GM21576 (cell line): ENCODE measurements around the gene SLC50A1.
"Not testable (repeated sequence)": the region's sequence is repeated elsewhere in the genome, so short reads cannot be mapped to it uniquely, and the experiment has no call there.

ENCODE experiments used
- ATAC-seq: cut with Tn5 transposase; IDR thresholded peaks from one replicate; pipeline ENCODE4 v1.9.1; 2021; ENCODE audit warnings: mild to moderate bottlenecking, moderate library complexity; ENCODE audit not compliant: unreplicated experiment

SLC50A1 gene

DNA sequence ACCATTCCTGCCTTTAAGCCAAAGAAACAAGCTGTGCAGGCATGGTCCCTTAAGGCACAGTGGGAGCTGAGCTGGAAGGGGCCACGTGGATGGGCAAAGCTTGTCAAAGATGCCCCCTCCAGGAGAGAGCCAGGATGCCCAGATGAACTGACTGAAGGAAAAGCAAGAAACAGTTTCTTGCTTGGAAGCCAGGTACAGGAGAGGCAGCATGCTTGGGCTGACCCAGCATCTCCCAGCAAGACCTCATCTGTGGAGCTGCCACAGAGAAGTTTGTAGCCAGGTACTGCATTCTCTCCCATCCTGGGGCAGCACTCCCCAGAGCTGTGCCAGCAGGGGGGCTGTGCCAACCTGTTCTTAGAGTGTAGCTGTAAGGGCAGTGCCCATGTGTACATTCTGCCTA, 1.3 kb upstream of the SLC50A1 start:
- no peak for ATAC-seq

DNA sequence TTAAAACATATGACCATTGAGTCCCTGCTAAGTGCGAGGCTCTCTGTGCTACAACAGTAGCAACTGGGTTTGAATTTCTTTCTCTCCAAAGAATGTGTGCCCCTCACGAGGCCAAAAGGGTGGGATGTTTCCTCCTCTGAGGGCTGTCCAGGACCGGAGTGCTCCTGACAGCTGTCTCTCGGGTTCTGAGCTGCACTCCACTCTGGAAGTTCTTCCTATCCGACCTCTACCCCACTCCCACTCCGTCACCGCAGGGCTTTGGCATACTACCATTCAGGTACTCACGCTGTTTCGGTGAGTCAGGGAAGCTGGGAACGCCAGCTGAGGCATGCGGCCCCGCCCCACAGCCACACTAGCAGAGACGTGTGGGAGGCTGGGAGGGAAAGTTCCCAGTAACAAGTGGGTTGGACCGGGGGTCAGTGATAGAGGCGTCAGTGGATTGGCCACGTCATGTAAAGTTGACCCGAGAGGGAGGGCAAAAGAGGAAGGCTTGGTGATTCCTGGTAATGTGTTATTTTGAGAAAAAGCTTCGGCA, 705 bp upstream of the SLC50A1 start:
- no peak for ATAC-seq

DNA sequence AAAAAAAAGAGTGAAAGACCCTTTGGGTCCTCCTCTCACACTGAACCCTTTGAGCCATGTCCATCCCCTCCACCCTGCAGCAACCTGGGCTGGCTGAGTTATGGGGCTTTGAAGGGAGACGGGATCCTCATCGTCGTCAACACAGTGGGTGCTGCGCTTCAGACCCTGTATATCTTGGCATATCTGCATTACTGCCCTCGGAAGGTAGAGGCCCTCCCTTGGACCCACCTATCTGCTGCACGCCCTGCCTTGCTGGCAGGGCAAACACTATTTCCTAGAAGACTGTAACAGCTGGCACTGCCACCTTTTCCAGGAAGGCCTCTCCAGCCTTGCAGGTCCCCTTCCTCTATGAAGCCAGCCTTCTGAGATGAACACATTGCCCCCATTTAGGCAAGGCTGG, 1.1 kb downstream of the SLC50A1 start:
- no peak for ATAC-seq

DNA sequence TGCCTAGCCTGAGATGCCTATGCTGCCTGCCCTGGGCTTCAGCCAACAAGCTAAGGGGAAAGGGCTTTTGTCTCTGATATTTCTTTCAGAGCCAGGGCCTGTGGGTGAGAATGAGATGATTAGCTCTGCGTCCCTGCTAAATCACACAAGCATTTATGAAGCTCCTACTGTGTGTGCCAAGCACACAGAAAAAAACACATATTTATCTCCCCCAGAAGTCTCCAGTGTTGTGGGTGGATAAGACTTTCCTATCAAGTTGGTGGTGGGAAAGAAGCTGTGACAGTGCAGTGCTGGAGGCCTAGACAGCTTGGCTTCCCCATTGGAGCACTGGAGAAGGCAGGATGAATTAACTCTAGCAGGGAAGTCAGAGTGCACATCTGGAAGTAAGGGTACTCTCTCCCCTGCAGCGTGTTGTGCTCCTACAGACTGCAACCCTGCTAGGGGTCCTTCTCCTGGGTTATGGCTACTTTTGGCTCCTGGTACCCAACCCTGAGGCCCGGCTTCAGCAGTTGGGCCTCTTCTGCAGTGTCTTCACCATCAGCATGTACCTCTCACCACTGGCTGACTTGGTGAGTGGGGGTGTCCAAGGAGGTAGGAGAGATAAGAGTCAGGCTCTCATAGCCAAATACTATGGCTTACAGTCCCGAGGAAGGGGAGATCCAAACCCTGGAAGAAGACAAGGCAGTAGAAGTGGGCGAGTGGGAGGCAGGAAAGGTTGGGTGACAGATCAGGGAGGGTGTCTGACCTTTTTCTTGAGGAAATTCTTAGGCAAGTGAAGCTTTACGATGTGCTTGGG, 1.7 kb downstream of the SLC50A1 start:
- no peak for ATAC-seq

DNA sequence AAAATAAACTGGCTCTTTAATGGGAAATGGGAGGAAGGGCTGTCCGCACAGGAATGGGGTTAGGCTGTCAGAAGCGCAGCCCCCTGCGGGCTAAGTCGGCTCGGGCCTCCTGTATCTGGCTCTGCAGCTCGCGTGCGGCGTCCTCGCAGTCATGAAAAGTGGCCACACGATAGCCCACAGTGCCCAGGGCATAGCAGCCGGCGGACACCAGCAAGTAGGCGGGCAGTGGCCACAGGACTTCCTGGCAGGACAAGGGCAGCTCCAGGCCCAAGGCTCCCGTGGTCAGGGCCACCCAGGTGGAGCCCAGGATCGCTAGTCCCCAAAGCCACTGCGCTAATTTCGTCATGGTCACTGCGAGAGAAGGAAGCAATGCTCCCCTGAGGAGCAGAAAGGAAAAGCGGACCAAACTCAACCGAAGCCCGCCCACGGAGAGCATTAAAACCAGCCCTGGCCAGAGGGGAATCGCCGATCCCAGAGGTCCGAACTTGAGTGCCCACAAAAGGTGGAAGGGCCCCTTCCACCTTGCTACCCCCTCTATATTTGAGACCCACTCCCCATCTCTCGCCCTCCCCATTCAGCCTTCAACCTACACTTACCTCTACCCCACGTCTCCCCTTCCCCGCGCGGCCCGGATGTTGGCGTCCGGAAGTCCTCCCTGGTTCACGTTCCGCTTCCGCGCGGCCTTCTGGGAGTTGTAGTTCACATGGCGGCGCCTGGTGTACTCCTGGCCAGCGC, 4.4 kb downstream of the SLC50A1 start, which contains the start of gene DPM3:
TSS of gene DPM3 (minus strand) at position 637 of the 735 bp plus-strand sequence. CDS start at position 346, 291 bp downstream.
- peak; percentile 63 for ATAC-seq

DNA sequence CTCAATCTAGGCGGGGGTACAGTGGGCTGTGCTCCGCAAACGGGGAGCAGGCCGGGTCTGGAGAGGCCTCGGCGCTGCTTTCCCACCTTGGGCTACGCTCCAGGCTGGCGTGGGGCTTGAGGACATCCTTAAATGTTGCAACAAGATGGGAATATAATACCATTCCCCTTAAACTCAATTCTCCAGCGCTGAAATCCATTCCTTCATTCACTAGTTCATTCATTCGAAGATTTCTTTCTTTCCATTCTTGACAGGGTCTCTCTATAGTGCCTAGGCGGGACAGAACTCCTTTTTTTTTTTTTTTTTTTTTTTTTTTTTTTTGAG, 4.9 kb downstream of the SLC50A1 start:
- no peak for ATAC-seq

DNA sequence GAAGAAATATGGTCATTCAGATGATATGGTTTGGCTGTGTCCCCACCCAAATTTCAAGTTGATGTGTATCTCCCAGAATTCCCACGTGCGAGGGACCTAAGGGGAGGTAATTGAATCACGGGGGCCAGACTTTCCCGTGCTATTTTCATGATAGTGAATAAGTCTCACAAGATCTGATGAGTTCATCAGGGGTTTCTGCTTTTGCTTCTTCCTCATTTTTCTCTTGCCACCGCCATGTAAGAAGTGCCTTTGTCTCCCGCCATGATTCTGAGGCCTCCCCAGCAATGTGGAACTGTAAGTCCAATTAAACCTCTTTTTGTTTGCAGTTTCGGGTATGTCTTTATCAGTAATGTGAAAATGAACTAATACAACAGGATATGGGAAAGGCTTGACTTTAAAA, 6.1 kb downstream of the SLC50A1 start:
- ATAC-seq = no peak

DNA sequence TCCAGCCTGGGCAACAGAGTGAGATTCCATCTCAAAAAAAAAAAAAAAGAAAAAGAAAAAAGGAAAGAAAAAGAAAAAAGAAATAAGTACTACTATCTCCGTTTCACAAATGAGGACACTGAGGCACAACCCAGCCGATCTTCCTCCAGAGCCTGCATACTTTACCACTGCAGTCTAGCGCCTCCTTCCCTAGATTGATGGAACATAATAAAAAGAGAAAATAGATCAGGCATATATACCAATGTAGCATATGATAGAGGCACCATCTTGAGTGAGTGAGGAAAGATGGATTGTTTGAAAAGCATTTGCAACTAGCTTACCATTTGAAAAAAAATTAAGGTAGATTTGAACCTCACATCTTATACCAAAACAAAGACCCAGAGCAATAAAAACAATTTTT, 9.8 kb downstream of the SLC50A1 start:
- no peak for ATAC-seq

DNA sequence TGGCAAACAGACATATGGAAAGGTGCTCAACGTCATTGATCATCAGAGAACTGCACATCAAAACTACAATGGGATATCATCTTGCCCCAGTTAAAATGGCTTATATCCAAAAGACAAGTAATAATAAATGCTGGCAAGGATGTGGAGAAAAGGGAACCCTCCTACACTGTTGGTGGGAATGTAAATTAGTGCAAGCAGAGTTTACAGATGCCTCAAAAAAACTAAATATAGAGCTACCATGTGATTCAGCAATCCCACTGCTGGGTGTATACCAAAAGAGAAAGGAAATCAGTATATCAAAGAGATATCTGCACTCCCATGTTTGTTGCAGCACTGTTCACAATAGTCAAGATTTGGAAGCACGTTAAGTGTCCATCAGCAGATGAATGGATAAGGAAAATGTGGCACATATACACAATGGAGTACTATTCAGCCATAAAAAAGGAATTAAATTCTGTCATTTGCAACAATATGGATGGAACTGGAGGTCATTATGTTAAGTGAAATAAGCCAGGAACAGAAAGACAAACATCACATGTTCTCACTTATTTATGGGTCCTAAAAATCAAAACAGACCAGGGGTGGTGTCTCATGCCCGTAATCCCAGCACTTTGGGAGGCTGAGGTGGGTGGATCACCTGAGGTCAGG, 20.5 kb downstream of the SLC50A1 start:
- ATAC-seq = not testable (repeated sequence)

DNA sequence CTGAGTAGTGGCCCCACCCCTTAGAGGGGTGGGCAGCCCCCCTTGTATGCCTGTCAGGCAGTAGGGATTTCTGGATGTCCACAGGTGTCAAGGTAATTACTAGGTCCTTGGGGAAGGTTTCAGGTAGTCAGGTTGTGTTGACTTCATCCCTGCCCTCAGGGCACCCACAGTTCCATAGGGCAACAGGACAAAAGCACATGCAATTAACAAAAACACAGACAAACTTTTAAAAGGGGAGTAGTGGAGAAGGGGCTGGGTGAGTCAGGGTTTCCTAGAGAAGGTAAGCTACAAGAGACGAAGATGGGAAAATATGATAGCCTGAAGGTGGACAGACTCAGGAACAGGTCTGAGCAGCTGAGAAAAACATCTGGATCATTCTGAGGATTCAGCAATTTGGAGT, 23.3 kb downstream of the SLC50A1 start:
- no peak for ATAC-seq

DNA sequence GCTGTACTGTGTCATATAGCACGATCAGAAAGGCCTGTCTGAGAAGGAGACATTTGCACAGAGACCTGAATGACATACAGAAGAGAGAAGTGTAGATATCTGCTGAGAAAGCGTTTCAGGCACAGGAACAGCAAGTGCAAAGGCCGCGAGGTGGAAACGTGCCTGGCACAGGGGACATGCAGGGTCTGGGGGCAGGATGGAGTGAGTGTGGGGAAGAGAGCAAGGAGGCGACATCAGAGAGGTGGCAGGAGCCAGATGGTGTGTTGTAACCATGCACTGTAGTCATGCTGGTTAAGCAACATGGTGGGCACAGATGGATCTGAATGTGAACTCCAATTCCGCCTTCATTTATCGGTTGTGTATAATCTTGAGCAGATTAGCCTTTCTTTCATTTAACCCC, 24.5 kb downstream of the SLC50A1 start:
- no peak for ATAC-seq

DNA sequence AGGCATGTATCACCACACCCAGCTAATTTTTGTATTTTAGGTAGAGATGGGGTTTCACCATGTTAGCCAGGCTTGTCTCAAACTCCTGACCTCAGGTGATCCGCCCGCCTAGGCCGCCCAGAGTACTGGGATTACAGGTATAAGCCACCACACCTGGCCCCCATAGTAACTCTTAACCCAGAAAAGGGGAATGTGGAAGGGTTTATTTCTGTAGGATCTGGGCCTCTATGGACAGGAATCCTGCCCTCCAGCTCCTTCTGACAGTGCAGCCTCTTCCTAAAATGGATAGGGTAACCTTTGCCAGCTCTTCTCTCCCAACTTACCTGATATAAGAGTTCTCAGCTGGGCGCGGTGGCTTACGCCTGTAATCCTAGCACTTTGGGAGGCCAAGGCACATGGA, 27.0 kb downstream of the SLC50A1 start:
- not testable (repeated sequence) for ATAC-seq

DNA sequence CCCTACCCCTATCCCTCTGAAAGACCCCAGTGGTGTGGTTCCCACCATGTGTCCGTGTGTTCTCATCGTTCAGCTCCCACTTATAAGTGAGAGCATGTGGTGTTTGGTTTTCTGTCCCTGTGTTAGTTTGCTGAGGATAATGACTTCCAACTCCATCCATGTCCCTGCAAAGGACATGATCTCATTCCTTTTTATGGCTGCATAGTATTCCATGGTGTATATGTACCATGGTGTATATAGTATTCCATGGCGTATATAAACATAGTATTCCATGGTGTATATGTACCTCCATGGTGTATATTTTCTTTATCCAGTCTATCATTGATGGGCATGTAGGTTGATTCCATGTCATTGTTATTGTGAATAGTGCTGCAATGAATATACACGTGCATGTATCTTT, 28.1 kb downstream of the SLC50A1 start:
- not testable (repeated sequence) for ATAC-seq

DNA sequence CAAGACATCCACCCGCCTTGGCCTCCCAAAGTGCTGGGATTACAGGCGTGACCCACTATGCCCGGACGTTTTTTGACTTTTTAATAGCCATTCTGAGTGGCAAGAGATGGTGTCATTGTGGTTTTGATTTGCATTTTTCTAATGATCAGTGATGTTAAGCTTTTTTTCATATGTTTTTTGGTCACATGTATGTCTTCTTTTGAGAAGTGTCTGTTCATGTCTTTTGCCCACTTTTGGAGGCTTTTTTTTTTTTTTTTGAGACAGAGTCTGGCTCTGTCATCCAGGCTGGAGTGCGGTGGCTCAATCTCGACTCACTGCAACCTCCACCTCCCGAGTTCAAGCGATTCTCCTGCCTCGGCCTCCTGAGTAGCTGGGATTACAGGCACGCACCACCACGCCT, 29.0 kb downstream of the SLC50A1 start:
- not testable (repeated sequence) for ATAC-seq

DNA sequence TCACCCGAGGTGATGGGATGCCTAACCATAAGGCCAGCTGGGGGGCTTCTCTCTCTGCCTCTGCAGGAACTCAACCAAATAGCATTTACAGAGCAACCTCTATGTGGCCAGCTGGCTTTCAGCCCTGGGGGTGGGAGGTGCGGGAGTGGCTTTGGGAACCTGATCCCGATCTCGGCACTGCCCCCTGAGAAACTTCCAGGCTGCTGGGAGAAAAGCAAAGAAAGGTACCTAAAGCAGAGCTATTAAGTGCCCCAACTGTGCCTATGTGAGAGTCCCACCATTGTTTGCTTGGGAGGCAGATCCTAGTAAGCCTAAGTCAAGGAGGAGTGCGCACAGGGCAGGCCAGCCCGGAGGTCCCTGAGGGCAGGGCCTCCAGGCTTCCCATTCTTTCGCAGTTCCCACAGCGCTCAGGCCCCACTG, 30.4 kb downstream of the SLC50A1 start:
- no peak for ATAC-seq

DNA sequence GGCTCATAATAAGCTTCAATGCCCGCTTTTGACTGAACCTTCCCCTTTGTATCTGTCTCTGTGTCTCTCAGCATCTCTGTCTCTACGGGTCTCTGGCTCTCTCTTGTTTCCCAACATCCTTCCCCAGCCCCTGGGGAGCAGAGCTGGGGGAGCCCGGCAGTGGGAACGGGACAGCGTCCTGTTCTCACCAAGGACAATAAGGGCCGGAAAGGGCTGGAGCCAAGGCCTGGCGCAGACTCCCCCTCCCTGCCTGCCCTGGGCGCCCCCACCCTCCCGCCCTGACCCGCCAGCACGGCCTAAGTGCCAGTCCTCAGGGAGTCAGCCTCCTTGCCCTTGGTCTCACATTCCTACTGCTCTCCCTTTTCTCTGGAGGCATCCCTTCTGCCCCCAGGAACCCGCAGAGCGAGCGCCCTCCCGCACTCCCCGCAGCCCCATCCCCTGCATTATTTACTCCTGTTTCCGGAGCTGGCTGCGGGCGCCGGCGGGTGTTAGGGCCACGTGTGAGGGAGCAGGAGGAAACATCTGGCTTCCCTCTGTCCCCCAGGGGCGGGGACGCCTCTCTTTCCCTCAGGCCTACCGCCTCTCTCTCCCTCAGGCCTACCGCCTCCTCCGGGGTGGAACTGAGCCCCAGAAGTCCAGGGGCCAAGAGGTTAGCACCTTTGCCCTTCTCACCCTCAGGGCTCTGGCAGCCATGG, 31.0 kb downstream of the SLC50A1 start:
- ATAC-seq = no peak

DNA sequence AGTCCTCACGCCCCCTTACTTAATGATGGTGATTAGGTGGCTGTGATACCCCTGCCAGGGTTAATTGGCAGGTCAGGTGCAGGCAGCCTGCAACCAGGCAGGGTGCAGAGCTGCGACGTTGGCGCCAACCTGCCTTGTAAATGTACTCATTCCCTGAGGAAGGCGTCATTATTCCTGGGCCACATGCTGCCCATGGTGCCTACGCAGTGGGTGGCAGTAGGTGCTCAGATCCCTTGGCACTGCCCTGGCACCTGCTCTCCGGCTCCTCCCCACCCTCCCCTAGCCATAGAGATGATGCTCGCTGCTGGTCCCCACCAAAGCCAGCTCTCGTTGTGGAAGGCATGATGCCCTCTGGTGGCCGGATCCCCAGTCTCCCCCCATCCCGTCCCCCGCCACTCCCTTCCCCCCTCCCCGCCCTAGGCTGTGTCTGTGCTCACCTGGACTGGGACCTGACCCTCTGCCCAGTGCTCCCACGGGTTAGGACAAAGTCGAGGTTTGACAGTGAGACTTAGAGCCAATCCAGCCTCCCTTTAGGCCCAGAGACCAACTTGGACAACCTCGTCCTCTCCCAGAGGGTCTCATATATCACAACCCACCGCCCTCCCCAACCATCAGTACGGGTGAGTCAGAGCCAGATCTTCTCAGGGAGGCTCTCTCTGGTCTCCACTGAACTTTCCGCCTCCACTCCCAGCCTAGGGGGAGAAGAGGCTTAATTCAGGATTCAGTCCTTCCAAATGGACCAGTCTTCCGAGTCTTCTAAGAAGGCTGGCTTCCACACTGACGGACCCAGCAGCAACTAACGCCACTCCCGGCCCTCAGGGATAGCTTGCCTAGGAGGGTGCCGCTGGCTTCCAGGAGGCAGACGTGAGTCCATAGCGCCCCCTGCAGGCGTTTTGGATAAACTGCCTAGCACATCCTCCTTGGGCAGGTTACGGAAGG, 31.8 kb downstream of the SLC50A1 start:
- ATAC-seq = no peak

DNA sequence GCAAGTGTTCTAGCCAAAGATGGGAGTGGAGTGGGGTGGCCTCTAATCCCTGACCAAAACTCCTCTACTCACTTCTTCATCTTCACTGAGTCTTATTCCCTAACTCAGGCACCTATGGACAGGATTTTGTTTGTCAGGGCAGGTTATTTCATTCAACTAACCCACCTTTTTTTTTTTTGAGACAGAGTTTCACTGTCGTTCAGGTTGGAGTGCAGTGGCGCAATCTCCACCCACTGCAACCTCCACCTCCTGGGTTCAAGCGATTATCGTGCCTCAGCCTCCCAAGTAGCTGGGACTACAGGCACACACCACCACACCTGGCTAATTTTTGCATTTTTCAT, 32.4 kb downstream of the SLC50A1 start:
- ATAC-seq = not testable (repeated sequence)

DNA sequence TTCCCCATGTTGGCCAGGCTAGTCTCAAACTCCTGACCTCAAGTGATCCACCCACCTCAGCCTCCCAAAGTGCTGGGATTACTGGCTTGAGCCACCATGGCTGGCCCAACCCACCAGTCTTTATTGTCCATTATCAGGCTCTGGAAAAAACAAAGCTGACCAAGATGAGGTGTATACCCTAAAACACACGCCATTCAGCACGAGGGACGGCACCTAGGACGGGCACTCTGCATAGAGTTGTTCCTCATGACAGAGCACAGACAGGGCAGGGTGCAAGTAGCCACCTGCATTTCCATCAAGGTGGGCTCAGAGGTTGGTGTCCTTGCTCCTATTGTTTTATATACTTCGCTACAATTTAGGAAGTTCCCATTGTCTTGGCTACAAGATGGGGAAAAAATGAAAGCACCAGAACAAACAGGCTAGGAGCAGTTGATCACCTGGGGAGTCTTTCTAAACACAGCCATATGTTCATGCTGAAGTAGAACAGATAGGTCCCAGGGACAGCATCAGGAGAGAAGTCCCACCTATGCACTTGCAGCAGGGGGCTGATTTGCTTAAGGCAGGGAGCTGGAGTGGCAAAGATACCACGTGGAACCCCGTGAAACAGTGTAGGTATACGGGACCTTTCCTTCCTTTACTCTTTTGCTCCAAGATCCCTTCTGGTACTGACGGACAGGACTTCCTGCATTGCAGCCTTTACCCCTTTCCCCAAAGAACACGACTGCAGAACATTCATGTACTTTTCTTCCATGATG, 33.0 kb downstream of the SLC50A1 start:
- ATAC-seq = no peak
